Astrocyte of the cerebellum (primary cell): ENCODE data around the gene DUOX2.
A peak's percentile ranks its signal among the peaks of the same experiment; 100 is the strongest.

ENCODE experiments used
- DNase-seq: peaks from one replicate; pipeline ENCODE4 v3.0.0-alpha.2; 2011; ENCODE audit warnings: low read depth
- H3K4me3 ChIP-seq: 2 replicates; pipeline ENCODE4 v1.5.1; 2011; ENCODE audit warnings: mild to moderate bottlenecking, low read depth, low read length, moderate library complexity
- CTCF ChIP-seq: IDR thresholded peaks from 2 replicates; pipeline ENCODE4 v1.5.1; 2012; ENCODE audit warnings: low read length, low read depth, moderate library complexity, mild to moderate bottlenecking; ENCODE audit errors: missing control alignments
- in situ Hi-C: cut with HindIII; loops from 2 replicates; pipeline ENCODE4 v1.10.0; 2017; ENCODE audit warnings: low sequenced_read_pairs

The DUOX2 gene

DNA sequence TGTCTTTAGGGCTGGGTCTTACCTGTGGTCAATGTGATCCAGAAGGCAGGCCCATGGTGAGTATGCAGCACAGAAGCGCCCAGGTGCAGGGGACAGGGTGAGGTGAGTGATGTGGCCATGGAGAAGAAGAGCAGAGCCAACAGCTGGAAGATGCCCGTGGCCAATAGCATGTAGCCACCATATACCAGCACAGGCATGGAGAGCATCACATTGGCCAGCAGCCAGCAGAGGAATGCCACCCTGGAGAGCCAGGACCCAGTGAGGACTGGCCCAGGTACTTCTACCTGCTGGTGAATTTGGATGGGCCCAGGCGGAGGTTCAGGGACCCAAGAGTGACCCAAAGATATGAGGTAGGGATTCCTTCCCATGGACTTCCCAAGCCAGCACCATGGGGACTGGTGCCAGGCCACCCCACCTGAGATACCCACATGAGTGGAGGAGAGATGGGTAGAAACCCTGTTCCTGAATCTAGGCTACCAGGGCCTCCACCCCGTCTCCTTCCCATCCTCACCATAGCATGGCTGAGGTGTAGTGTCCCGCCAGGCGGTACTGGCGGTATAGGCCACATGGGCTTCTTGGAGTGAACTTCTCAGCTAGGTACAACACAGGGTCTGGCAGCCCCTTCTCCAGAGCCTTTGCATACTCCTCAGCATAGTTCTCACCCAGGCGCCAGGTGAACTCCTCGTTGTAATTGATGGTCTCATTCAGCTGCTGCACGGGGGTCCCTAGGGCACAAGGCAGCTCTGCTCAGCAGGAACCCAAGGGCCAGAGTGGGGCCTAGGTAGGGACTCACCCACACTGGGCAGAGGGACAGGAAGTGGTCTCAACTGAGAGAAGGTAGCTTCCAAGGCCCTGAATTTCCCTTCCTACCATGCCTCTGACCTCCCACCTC is 6.4 kb upstream of the DUOX2 start:
- TF ChIP-seq CTCF = no peak
- DNase-seq = no peak
- in situ Hi-C loops = no loop called here
- H3K4me3 ChIP-seq = no peak overlapping the region

DNA sequence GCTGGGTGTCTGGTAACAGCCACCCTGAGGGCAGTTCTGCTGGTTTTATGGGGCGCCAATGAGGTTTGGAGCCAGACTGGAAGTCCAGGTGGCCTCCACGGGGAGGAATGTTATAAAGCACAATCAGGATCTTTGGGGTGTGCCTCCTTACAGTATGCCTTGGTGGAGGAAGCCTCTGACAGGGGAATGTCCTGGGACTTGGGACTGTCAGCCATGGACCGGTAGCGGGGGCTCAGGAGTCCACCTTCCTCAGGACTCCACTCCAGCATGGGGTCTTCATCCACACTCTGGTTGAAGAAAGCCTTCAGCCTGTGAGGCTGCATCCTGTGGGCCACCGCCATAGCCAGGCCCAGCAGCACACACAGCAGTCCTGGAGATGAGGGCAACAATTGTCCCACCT is 5.0 kb upstream of the DUOX2 start:
- no peak for TF ChIP-seq CTCF
- in situ Hi-C loops = no loop called here
- DNase-seq = no peak
- H3K4me3 ChIP-seq = no peak overlapping the region

- DNase-seq = peak; percentile 84
- peak; percentile 100 for TF ChIP-seq CTCF
- H3K4me3 ChIP-seq = no peak overlapping the region
- in situ Hi-C loops = no loop called here
Measured at GRCh38 chr15:45118131-45118588, 4.2 kb upstream of the DUOX2 start.

DNA sequence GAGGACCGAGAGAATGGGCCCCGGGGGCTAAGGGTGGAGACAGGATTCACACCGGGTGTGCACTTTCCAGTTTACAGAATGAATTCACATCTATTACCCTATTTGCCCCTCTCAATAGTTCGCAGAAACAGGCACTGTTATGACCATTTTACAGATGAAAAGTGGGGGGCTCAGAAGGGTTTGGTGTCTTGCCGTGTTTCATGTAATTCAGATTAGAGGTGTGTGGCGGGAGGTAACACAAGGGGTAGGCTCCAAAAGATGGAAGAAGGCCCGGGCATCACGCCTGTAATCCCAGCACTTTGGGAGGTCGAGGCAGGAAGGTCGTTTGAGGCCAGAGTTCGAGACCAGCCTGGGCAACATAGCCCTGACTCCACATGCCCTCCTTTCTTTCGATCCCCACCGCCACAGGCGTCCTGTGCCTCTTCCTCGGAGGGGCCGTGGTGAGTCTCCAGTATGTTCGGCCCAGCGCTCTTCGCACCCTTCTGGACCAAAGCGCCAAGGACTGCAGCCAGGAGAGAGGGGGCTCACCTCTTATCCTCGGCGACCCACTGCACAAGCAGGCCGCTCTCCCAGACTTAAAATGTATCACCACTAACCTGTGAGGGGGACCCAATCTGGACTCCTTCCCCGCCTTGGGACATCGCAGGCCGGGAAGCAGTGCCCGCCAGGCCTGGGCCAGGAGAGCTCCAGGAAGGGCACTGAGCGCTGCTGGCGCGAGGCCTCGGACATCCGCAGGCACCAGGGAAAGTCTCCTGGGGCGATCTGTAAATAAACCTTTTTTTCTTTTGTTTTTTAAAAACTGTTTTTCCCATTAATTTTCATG is 3.5 kb upstream of the DUOX2 start:
- TF ChIP-seq CTCF = no peak
- DNase-seq = no peak
- no peak overlapping the region for H3K4me3 ChIP-seq
- in situ Hi-C loops = no loop called here

DNA sequence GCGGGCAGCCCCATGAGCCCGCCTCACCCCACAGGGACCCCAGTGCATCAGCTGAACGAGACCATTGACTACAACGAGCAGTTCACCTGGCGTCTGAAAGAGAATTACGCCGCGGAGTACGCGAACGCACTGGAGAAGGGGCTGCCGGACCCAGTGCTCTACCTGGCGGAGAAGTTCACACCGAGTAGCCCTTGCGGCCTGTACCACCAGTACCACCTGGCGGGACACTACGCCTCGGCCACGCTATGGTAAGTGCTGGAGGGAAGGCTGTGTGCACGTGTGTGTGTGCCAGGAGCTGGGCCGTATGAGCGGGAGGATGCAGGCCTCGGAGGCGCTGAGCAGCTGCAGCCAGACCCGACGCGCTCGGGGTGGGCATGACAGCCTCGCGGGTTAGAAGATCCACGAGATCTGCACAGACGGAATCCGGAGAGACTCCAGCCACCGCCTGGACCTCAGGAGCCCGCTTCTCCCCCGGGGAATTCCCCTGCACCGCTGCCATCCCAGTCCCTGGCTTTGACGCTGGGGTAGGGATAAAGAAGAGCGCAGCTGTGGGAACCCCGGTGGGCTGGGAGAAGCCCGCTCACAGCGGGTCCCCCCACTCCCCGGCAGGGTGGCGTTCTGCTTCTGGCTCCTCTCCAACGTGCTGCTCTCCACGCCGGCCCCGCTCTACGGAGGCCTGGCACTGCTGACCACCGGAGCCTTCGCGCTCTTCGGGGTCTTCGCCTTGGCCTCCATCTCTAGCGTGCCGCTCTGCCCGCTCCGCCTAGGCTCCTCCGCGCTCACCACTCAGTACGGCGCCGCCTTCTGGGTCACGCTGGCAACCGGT is 2.7 kb upstream of the DUOX2 start:
- no peak for DNase-seq
- TF ChIP-seq CTCF = no peak
- in situ Hi-C loops = no loop called here
- H3K4me3 ChIP-seq = no peak overlapping the region

DNA sequence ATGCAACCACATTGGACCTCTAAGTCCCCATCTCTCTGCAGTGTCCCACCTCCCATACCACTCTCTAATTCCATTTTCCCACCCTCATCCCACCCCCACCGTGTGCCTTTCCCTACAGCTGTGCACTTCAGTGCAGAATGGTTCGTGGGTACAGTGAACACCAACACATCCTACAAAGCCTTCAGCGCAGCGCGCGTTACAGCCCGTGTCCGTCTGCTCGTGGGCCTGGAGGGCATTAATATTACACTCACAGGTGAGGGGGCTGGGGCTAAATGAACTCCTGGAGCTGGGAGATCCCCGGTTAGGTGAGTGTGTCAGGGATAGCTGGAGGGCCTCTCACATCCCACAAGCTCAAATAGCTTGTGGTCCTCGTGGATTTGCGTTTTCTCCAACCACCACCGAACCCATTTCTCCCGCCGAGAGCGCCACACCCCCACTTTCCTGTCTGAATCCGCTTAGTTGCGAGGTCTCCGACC is 2.1 kb upstream of the DUOX2 start:
- DNase-seq = no peak
- TF ChIP-seq CTCF = no peak
- in situ Hi-C loops = no loop called here
- H3K4me3 ChIP-seq = no peak overlapping the region
